ENCODE measurements around the gene TPP2.

DNA sequence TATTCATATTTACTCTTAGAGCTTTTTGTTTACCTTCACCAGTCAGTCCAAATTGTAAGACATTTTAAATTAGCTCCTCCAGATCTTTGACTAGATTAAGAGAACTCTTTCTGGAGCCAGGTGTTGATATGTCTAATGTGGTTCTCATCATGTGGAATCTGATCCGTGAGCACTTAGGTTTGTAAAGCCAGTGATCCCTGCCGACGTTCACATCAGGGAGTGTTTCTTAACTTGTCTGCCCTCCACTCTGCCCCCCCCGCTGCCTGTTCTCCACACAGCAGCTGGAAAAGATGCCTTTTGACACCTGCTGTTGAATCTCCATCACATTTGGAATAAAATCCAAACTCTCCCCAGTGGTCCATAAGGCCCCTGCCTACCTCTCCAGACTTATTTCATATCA, 80.3 kb downstream of the TPP2 start:
- no peak for TF ChIP-seq CTCF (IDR thresholded peaks at IDR 0.05)
- no peak for TF ChIP-seq POLR2A (IDR thresholded peaks at IDR 0.05)
- no peak for TF ChIP-seq EP300 (IDR thresholded peaks at IDR 0.05)
